CD14-positive monocyte (primary cell): Measurements from ENCODE around the gene ITPKB. TPM values are rescaled to one million over a fixed set of nuclear protein-coding genes. Genes with fewer than 3 reads are reported as not detected.
"Not testable (repeated sequence)": the region's sequence is repeated elsewhere in the genome, so short reads cannot be mapped to it uniquely, and the experiment has no call there.

Experiments
- DNase-seq, 3 donors: peaks; one replicate each; pipeline ENCODE4 v3.0.0-alpha.2; 2011 to 2022
- H2AFZ ChIP-seq: 2 replicates; pipeline ENCODE4 v1.6.0; 2012; ENCODE audit warnings: mild to moderate bottlenecking, low read depth, low read length, inconsistent platforms; ENCODE audit not compliant: insufficient read depth, poor library complexity, severe bottlenecking
- H3K27ac ChIP-seq, 2 donors: 1 replicate in 1 of 2; 2 replicates in 1 of 2; pipeline ENCODE4 v1.5.1; 2012 to 2013; ENCODE audit warnings: low read length in 2 of 2, control low read depth in 1 of 2, inconsistent platforms in 1 of 2, low read depth in 1 of 2, mild to moderate bottlenecking in 1 of 2
- H3K27me3 ChIP-seq, 2 donors: one replicate each; pipeline versions ENCODE4 v1.6.0 to v1.6.1; 2011 to 2013; ENCODE audit warnings: low read length in 2 of 2; ENCODE audit not compliant: control insufficient read depth in 2 of 2, insufficient read depth in 2 of 2
- H3K36me3 ChIP-seq, 2 donors: replicated peaks in 1 of 2; 1 replicate in 1 of 2; 2 replicates in 1 of 2; pipeline versions ENCODE4 v1.5.1 to v1.6.1; 2012 to 2013; ENCODE audit warnings: low read length in 2 of 2, control low read depth in 1 of 2, inconsistent platforms in 1 of 2, mild to moderate bottlenecking in 1 of 2; ENCODE audit not compliant: insufficient read depth in 2 of 2, control insufficient read depth in 1 of 2
- H3K4me1 ChIP-seq, 2 donors: 1 replicate in 1 of 2; 2 replicates in 1 of 2; pipeline versions ENCODE4 v1.5.1 to v1.6.1; 2012 to 2013; ENCODE audit warnings: low read length in 2 of 2, control low read depth in 1 of 2, inconsistent platforms in 1 of 2, mild to moderate bottlenecking in 1 of 2, moderate library complexity in 1 of 2; ENCODE audit not compliant: insufficient read depth in 2 of 2, control insufficient read depth in 1 of 2
- H3K4me2 ChIP-seq: replicated peaks from 2 replicates; pipeline ENCODE3; 2012; ENCODE audit warnings: low read length, moderate library complexity, mild to moderate bottlenecking; ENCODE audit not compliant: poor library complexity, severe bottlenecking; ENCODE audit errors: extremely low read depth
- H3K4me3 ChIP-seq, 3 experiments: fragments of 200-600 bp in 1 of 3; sonication (generic) in 1 of 3; replicated peaks in 1 of 3; 1 replicate in 2 of 3; 2 replicates in 1 of 3; pipeline ENCODE4 v1.5.1; 2011 to 2013; ENCODE audit warnings: low read length in 3 of 3, mild to moderate bottlenecking in 3 of 3, control low read depth in 2 of 3, low read depth in 2 of 3, inconsistent platforms in 1 of 3, moderate library complexity in 1 of 3
- H3K79me2 ChIP-seq: 2 replicates; pipeline ENCODE4 v1.6.0; 2012; ENCODE audit warnings: mild to moderate bottlenecking, control low read depth, inconsistent platforms, low read length, moderate library complexity; ENCODE audit not compliant: insufficient read depth
- H3K9ac ChIP-seq: 2 replicates; pipeline ENCODE4 v1.6.0; 2017; ENCODE audit warnings: low read length, mild to moderate bottlenecking; ENCODE audit not compliant: insufficient read depth, poor library complexity, severe bottlenecking
- H3K9me3 ChIP-seq, 2 donors: replicated peaks in 1 of 2; 1 replicate in 1 of 2; 2 replicates in 1 of 2; pipeline versions ENCODE4 v1.5.1 to v1.6.1; 2012 to 2013; ENCODE audit warnings: low read length in 2 of 2, control low read depth in 1 of 2; ENCODE audit not compliant: control insufficient read depth in 1 of 2, insufficient read depth in 1 of 2
- H4K20me1 ChIP-seq: 2 replicates; pipeline ENCODE4 v1.6.0; 2012; ENCODE audit warnings: mild to moderate bottlenecking, low read length, control low read depth, moderate library complexity; ENCODE audit not compliant: insufficient read depth
- H3K27ac Mint-ChIP-seq, 7 donors: one replicate each; pipeline ENCODE4 v1.8.0; 2020; ENCODE audit warnings: mild to moderate bottlenecking in 7 of 7, mixed read lengths in 7 of 7, moderate library complexity in 6 of 7, inconsistent platforms in 2 of 7
- H3K27me3 Mint-ChIP-seq, 3 donors: one replicate each; pipeline ENCODE4 v1.8.0; 2021 to 2022; ENCODE audit warnings: low read depth in 3 of 3, mild to moderate bottlenecking in 3 of 3, mixed read lengths in 3 of 3, moderate library complexity in 3 of 3, inconsistent platforms in 1 of 3
- H3K36me3 Mint-ChIP-seq, 2 donors: one replicate each; pipeline ENCODE4 v1.8.0; 2020; ENCODE audit warnings: mixed read lengths in 2 of 2, inconsistent platforms in 1 of 2, mild to moderate bottlenecking in 1 of 2
- H3K4me1 Mint-ChIP-seq: one replicate; pipeline ENCODE4 v1.8.0; 2020; ENCODE audit warnings: mild to moderate bottlenecking, mixed read lengths
- H3K4me3 Mint-ChIP-seq, 2 donors: one replicate each; pipeline ENCODE4 v1.8.0; 2020; ENCODE audit warnings: mild to moderate bottlenecking in 2 of 2, mixed read lengths in 2 of 2, moderate library complexity in 1 of 2
- H3K9me3 Mint-ChIP-seq, 7 donors: one replicate each; pipeline ENCODE4 v1.8.0; 2020 to 2022; ENCODE audit warnings: mixed read lengths in 7 of 7, mild to moderate bottlenecking in 6 of 7, moderate library complexity in 6 of 7, inconsistent platforms in 2 of 7
- WGBS: methylation state at CpG from one replicate; pipeline ENCODE4 v1.1.5; 2013; ENCODE audit warnings: missing lambda C conversion rate; ENCODE audit not compliant: insufficient coverage; 5-methylcytosine and 5-hydroxymethylcytosine counted together
- intact Hi-C, 2 donors: fragments of 100-400 bp; cut with micrococcal nuclease; formaldehyde crosslinking; loops; one replicate each; pipeline versions ENCODE4 v1.15.0 to v1.15.1; 2023
- polyA plus RNA-seq, 3 donors: library from polyadenylated mRNA; depleted of rRNA in 1 of 3; unstranded in 2 of 3; stranded (reverse) in 1 of 3; fragments of 300-500 nt in 2 of 3; fragments of >200 nt in 1 of 3; fragmentation: Illumina TruSeq in 2 of 3; gene quantifications; 1 replicate in 2 of 3; 2 replicates in 1 of 3; pipeline ENCODE4 v1.2.3, GENCODE V29; 2012 to 2021
- TF ChIP-seq, protein P1 (sequence below): fragments of 200-600 bp; IDR thresholded peaks from one replicate; pipeline ENCODE4 v1.8.0; 2022; ENCODE audit warnings: antibody characterized with exemption, mild to moderate bottlenecking

ITPKB gene
- polyA plus RNA-seq, 3 donors, result 7.3 to 14.4 (median 10.2) TPM

DNA sequence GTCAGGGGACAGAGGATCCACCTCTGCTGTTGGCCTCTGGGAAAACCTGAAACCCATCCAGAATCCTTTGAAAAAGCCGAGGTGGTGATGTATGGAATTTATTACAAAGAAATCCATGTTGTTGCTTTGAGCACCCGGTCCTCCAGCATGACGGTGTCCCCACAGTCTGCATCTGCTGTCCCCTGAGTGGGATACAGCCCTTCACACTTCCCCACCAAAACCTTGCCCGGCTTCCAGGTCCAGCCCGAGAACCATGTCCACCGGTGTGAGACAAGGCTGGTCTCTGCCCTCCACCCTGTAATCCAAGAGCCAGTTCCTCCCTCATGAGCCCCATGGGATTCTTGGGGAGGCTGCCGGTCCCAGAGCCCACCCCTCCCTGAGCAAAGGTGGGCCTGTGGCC lies 120.1 kb downstream of the ITPKB start:
- no peaks in the 10 kb centered on the region for H3K36me3 Mint-ChIP-seq
- DNase-seq, result no peak

DNA sequence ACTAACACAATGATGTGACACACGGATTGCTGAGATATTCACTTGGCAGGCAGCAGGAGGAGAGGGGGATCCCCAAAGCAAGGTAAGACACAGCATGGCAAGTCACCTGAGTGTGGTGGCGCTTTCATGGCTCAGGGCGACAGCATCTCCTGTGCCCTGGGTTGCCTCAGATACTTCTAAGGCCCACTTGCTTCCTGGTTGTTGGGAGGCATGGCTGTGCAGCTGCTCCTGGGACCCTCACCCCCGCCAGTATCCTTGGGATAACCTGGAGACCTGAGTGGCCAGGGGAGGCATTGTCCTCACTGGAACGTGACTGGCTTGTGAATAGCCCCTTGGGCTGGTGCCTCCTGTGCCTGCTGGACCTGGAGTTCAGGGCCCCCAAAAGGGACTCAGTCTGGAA lies 120.7 kb downstream of the ITPKB start:
- DNase-seq, result no peak
- Histone ChIP-seq H4K20me1 (no peaks in the 10 kb centered on the region), H3K79me2 (no peaks in the 10 kb centered on the region), H3K9me3 (peaks cover 0 to 4% of the 10 kb centered on the region in 2 donors), H3K4me2 (no peak overlapping the region), H3K4me1 (no peaks in the 10 kb centered on the region), H3K9ac (no peak overlapping the region), H3K36me3 (no peaks in the 10 kb centered on the region), H3K27me3 (no peaks in the 10 kb centered on the region), H3K4me3 (no peak overlapping the region), H3K27ac (no peak overlapping the region), H2AFZ (no peak overlapping the region)
- Mint-ChIP-seq H3K27ac (no peak overlapping the region), H3K27me3 (peaks cover 3 to 5% (median 3%) of the 10 kb centered on the region in 3 donors), H3K4me3 (no peak overlapping the region), H3K9me3 (peaks cover 0 to 18% (median 7%) of the 10 kb centered on the region in 7 donors), H3K36me3 (no peaks in the 10 kb centered on the region), H3K4me1 (no peaks in the 10 kb centered on the region)
- WGBS, result 100% methylated on average over 4 of the region's 5 CpGs
- TF ChIP-seq, protein P1, sequence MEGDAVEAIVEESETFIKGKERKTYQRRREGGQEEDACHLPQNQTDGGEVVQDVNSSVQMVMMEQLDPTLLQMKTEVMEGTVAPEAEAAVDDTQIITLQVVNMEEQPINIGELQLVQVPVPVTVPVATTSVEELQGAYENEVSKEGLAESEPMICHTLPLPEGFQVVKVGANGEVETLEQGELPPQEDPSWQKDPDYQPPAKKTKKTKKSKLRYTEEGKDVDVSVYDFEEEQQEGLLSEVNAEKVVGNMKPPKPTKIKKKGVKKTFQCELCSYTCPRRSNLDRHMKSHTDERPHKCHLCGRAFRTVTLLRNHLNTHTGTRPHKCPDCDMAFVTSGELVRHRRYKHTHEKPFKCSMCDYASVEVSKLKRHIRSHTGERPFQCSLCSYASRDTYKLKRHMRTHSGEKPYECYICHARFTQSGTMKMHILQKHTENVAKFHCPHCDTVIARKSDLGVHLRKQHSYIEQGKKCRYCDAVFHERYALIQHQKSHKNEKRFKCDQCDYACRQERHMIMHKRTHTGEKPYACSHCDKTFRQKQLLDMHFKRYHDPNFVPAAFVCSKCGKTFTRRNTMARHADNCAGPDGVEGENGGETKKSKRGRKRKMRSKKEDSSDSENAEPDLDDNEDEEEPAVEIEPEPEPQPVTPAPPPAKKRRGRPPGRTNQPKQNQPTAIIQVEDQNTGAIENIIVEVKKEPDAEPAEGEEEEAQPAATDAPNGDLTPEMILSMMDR, result no peak
- intact Hi-C loops, result no loop called here

More for the DNA sequence above, 120.1 kb downstream of the ITPKB start:
- no peak overlapping the region for H3K4me3 Mint-ChIP-seq
- Histone ChIP-seq H3K9ac (no peak overlapping the region), H3K4me1 (no peaks in the 10 kb centered on the region), H3K4me3 (no peak overlapping the region), H3K79me2 (no peaks in the 10 kb centered on the region), H3K27ac (no peak overlapping the region), H2AFZ (no peak overlapping the region), H3K36me3 (no peaks in the 10 kb centered on the region), H3K27me3 (no peaks in the 10 kb centered on the region), H4K20me1 (no peaks in the 10 kb centered on the region), H3K9me3 (peaks cover 0 to 4% of the 10 kb centered on the region in 2 donors), H3K4me2 (no peak overlapping the region)
- H3K9me3 Mint-ChIP-seq, result peaks cover 0 to 18% (median 7%) of the 10 kb centered on the region in 7 donors
- intact Hi-C loops, result no loop called here
- no peak overlapping the region for H3K27ac Mint-ChIP-seq
- WGBS, result 100% methylated on average over 4 of the region's 7 CpGs
- TF ChIP-seq, protein P1, result no peak
- H3K4me1 Mint-ChIP-seq, result no peaks in the 10 kb centered on the region
- H3K27me3 Mint-ChIP-seq, result peaks cover 3 to 5% (median 3%) of the 10 kb centered on the region in 3 donors

DNA sequence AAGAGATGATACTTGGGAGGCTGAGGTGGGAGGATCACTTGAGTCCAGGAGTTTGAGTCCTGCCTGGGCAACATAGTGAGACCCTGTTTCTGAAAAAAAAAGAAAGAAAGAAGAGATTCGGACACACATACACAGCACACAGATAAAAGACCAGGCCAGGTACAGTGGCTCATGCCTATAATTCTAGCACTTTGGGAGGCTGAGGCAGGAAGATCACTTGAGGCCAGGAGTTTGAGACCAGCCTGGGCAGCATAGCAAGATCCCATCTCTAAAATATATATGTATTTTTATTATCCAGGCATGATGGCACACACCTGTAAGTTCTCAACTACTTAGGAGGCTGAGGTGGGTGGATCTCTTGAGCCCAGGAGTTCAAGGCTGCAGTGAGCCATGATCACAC lies 121.4 kb downstream of the ITPKB start:
- H3K4me1 Mint-ChIP-seq, H3K36me3 Mint-ChIP-seq, H3K4me2 ChIP-seq, H4K20me1 ChIP-seq, H3K4me1 ChIP-seq, H3K27me3 ChIP-seq, H3K27me3 Mint-ChIP-seq, H2AFZ ChIP-seq, H3K27ac ChIP-seq, H3K9me3 ChIP-seq, DNase-seq, intact Hi-C loops, H3K4me3 ChIP-seq, H3K79me2 ChIP-seq, H3K27ac Mint-ChIP-seq, H3K9ac ChIP-seq, H3K36me3 ChIP-seq, H3K4me3 Mint-ChIP-seq: not testable (repeated sequence)
- WGBS, result no CpG with 5 or more reads among the region's 1 CpG
- H3K9me3 Mint-ChIP-seq, result peaks cover 0 to 18% (median 7%) of the 10 kb centered on the region in 7 donors
